Measurements from ENCODE around the gene TMEM101.

Gene TMEM101

GRCh38 chr17:44033861-44034408, 19.2 kb upstream of the TMEM101 start:
- H2BK12ac ChIP-seq (ENCODE audit: low read length in 2 of 2) = no peak overlapping the region
- H3K14ac ChIP-seq (ENCODE audit: low read length in 2 of 2) = no peak overlapping the region
- no peak overlapping the region for H4K91ac ChIP-seq (ENCODE audit: low read length)
- no peak overlapping the region for H3K27ac ChIP-seq (ENCODE audit: low read length, poor library complexity, severe bottlenecking)
- peaks cover 1% of the 10 kb centered on the region for H3K4me1 ChIP-seq (ENCODE audit: control insufficient read depth, insufficient read depth, low read depth, low read length)
- no peak overlapping the region for H3K18ac ChIP-seq (ENCODE audit: low read depth in 1 of 2, low read length in 2 of 2)
- no peaks in the 10 kb centered on the region for H3K27me3 ChIP-seq (ENCODE audit: control insufficient read depth in 1 of 2, insufficient read depth in 1 of 2, low read length in 2 of 2)
- H3K4ac ChIP-seq (ENCODE audit: low read depth in 1 of 2, low read length in 2 of 2) = no peak overlapping the region
- no peak overlapping the region for H4K8ac ChIP-seq (ENCODE audit: low read length)
- 88% methylated on average over 3 of the region's 3 CpGs for WGBS
- H3K4me2 ChIP-seq (ENCODE audit: low read length, poor library complexity, severe bottlenecking) = no peak overlapping the region
- H2BK15ac ChIP-seq (ENCODE audit: low read depth, poor library complexity, severe bottlenecking) = no peak overlapping the region
- H3K79me1 ChIP-seq (replicated peaks; ENCODE audit: low read length, poor library complexity, severe bottlenecking) = peaks cover 48% of the 10 kb centered on the region
- H2AK5ac ChIP-seq (ENCODE audit: low read length, severe bottlenecking) = no peak overlapping the region
- no peaks in the 10 kb centered on the region for H3K9me3 ChIP-seq (ENCODE audit: control insufficient read depth, low read length)
- H2AFZ ChIP-seq (ENCODE audit: low read depth, low read length) = no peak overlapping the region
- H3K4me3 ChIP-seq (ENCODE audit: insufficient read depth in 1 of 2, low read depth in 1 of 2, low read length in 2 of 2) = no peak overlapping the region
- H3K23ac ChIP-seq (ENCODE audit: low read length in 2 of 2) = no peak overlapping the region
- H2BK5ac ChIP-seq (ENCODE audit: low read depth, low read length, poor library complexity, severe bottlenecking) = no peak overlapping the region
- H3K9ac ChIP-seq (ENCODE audit: low read length) = no peak overlapping the region
- H3K36me3 ChIP-seq (ENCODE audit: control insufficient read depth in 1 of 2, insufficient read depth in 2 of 2, low read depth in 1 of 2, low read length in 2 of 2) = peaks cover 53 to 74% of the 10 kb centered on the region in 2 experiments
- no peak for DNase-seq
- H2BK120ac ChIP-seq (ENCODE audit: low read depth, low read length) = no peak overlapping the region

- no peak overlapping the region for H3K4ac ChIP-seq (ENCODE audit: low read depth in 1 of 2, low read length in 2 of 2)
- no peak overlapping the region for H4K8ac ChIP-seq (ENCODE audit: low read length)
- H3K9me3 ChIP-seq (ENCODE audit: control insufficient read depth, low read length) = no peaks in the 10 kb centered on the region
Observed at GRCh38 chr17:44030482-44030881, 15.7 kb upstream of the TMEM101 start.

GRCh38 chr17:44029736-44030135, 15.0 kb upstream of the TMEM101 start:
- no peak overlapping the region for H3K4me2 ChIP-seq (ENCODE audit: low read length, poor library complexity, severe bottlenecking)
- peaks cover 50 to 70% of the 10 kb centered on the region in 2 experiments for H3K36me3 ChIP-seq (ENCODE audit: control insufficient read depth in 1 of 2, insufficient read depth in 2 of 2, low read depth in 1 of 2, low read length in 2 of 2)
- 91% methylated on average over 5 of the region's 5 CpGs for WGBS
- H2AFZ ChIP-seq (ENCODE audit: low read depth, low read length) = no peak overlapping the region
- H2BK15ac ChIP-seq (ENCODE audit: low read depth, poor library complexity, severe bottlenecking) = no peak overlapping the region
- no peak overlapping the region for H2BK5ac ChIP-seq (ENCODE audit: low read depth, low read length, poor library complexity, severe bottlenecking)
- peak overlapping the region; percentile 61 for H4K91ac ChIP-seq (ENCODE audit: low read length)
- no peak overlapping the region for H3K23ac ChIP-seq (ENCODE audit: low read length in 2 of 2)
- H2BK120ac ChIP-seq (ENCODE audit: low read depth, low read length) = no peak overlapping the region
- no peak overlapping the region for H3K9ac ChIP-seq (ENCODE audit: low read length)
- peaks cover 46% of the 10 kb centered on the region for H3K79me1 ChIP-seq (replicated peaks; ENCODE audit: low read length, poor library complexity, severe bottlenecking)
- no peak overlapping the region for H3K4me3 ChIP-seq (ENCODE audit: insufficient read depth in 1 of 2, low read depth in 1 of 2, low read length in 2 of 2)
- H3K14ac ChIP-seq (ENCODE audit: low read length in 2 of 2) = no peak overlapping the region
- peak overlapping the region; percentile 23 for H4K8ac ChIP-seq (ENCODE audit: low read length)
- no peak for DNase-seq
- no peak overlapping the region for H3K18ac ChIP-seq (ENCODE audit: low read depth in 1 of 2, low read length in 2 of 2)
- H3K9me3 ChIP-seq (ENCODE audit: control insufficient read depth, low read length) = no peaks in the 10 kb centered on the region
- H3K27me3 ChIP-seq (ENCODE audit: control insufficient read depth in 1 of 2, insufficient read depth in 1 of 2, low read length in 2 of 2) = no peaks in the 10 kb centered on the region
- H2BK12ac ChIP-seq (ENCODE audit: low read length in 2 of 2) = no peak overlapping the region
- H3K4ac ChIP-seq (ENCODE audit: low read depth in 1 of 2, low read length in 2 of 2) = no peak overlapping the region
- H3K4me1 ChIP-seq (ENCODE audit: control insufficient read depth, insufficient read depth, low read depth, low read length) = peaks cover 3% of the 10 kb centered on the region
- H3K27ac ChIP-seq (ENCODE audit: low read length, poor library complexity, severe bottlenecking) = no peak overlapping the region
- H2AK5ac ChIP-seq (ENCODE audit: low read length, severe bottlenecking) = no peak overlapping the region

More at GRCh38 chr17:44030482-44030881, 15.7 kb upstream of the TMEM101 start:
- Histone ChIP-seq H3K4me2 (ENCODE audit: low read length, poor library complexity, severe bottlenecking) (no peak overlapping the region), H3K79me1 (replicated peaks; ENCODE audit: low read length, poor library complexity, severe bottlenecking) (peaks cover 42% of the 10 kb centered on the region), H3K4me3 (ENCODE audit: insufficient read depth in 1 of 2, low read depth in 1 of 2, low read length in 2 of 2) (no peak overlapping the region), H4K91ac (ENCODE audit: low read length) (no peak overlapping the region), H3K23ac (ENCODE audit: low read length in 2 of 2) (no peak overlapping the region), H3K27ac (ENCODE audit: low read length, poor library complexity, severe bottlenecking) (no peak overlapping the region), H2BK15ac (ENCODE audit: low read depth, poor library complexity, severe bottlenecking) (no peak overlapping the region), H2AK5ac (ENCODE audit: low read length, severe bottlenecking) (no peak overlapping the region), H3K36me3 (ENCODE audit: control insufficient read depth in 1 of 2, insufficient read depth in 2 of 2, low read depth in 1 of 2, low read length in 2 of 2) (peaks cover 43 to 64% of the 10 kb centered on the region in 2 experiments), H2BK120ac (ENCODE audit: low read depth, low read length) (no peak overlapping the region), H2BK12ac (ENCODE audit: low read length in 2 of 2) (no peak overlapping the region), H3K18ac (ENCODE audit: low read depth in 1 of 2, low read length in 2 of 2) (no peak overlapping the region), H3K9ac (ENCODE audit: low read length) (no peak overlapping the region), H3K4me1 (ENCODE audit: control insufficient read depth, insufficient read depth, low read depth, low read length) (no peaks in the 10 kb centered on the region), H3K14ac (ENCODE audit: low read length in 2 of 2) (no peak overlapping the region), H2BK5ac (ENCODE audit: low read depth, low read length, poor library complexity, severe bottlenecking) (no peak overlapping the region), H3K27me3 (ENCODE audit: control insufficient read depth in 1 of 2, insufficient read depth in 1 of 2, low read length in 2 of 2) (no peaks in the 10 kb centered on the region), H2AFZ (ENCODE audit: low read depth, low read length) (no peak overlapping the region)
- WGBS = 88% methylated on average over 3 of the region's 3 CpGs
- DNase-seq = no peak

GRCh38 chr17:44024853-44025252, 10.1 kb upstream of the TMEM101 start:
- Histone ChIP-seq H3K27ac (ENCODE audit: low read length, poor library complexity, severe bottlenecking) (no peak overlapping the region), H3K9ac (ENCODE audit: low read length) (no peak overlapping the region), H3K27me3 (ENCODE audit: control insufficient read depth in 1 of 2, insufficient read depth in 1 of 2, low read length in 2 of 2) (no peaks in the 10 kb centered on the region), H3K36me3 (ENCODE audit: control insufficient read depth in 1 of 2, insufficient read depth in 2 of 2, low read depth in 1 of 2, low read length in 2 of 2) (peaks cover 49 to 71% of the 10 kb centered on the region in 2 experiments), H4K8ac (ENCODE audit: low read length) (no peak overlapping the region), H3K4me1 (ENCODE audit: control insufficient read depth, insufficient read depth, low read depth, low read length) (peaks cover 5% of the 10 kb centered on the region), H3K9me3 (ENCODE audit: control insufficient read depth, low read length) (no peaks in the 10 kb centered on the region), H3K14ac (ENCODE audit: low read length in 2 of 2) (no peak overlapping the region), H3K79me1 (replicated peaks; ENCODE audit: low read length, poor library complexity, severe bottlenecking) (peaks cover 28% of the 10 kb centered on the region), H2BK120ac (ENCODE audit: low read depth, low read length) (no peak overlapping the region), H2AFZ (ENCODE audit: low read depth, low read length) (no peak overlapping the region), H2BK5ac (ENCODE audit: low read depth, low read length, poor library complexity, severe bottlenecking) (no peak overlapping the region), H3K4me2 (ENCODE audit: low read length, poor library complexity, severe bottlenecking) (no peak overlapping the region), H2AK5ac (ENCODE audit: low read length, severe bottlenecking) (no peak overlapping the region), H4K91ac (ENCODE audit: low read length) (no peak overlapping the region), H3K23ac (ENCODE audit: low read length in 2 of 2) (no peak overlapping the region), H2BK12ac (ENCODE audit: low read length in 2 of 2) (no peak overlapping the region), H3K4ac (ENCODE audit: low read depth in 1 of 2, low read length in 2 of 2) (no peak overlapping the region), H3K18ac (ENCODE audit: low read depth in 1 of 2, low read length in 2 of 2) (no peak overlapping the region), H2BK15ac (ENCODE audit: low read depth, poor library complexity, severe bottlenecking) (no peak overlapping the region), H3K4me3 (ENCODE audit: insufficient read depth in 1 of 2, low read depth in 1 of 2, low read length in 2 of 2) (no peak overlapping the region)
- no peak for DNase-seq
- 93% methylated on average over 4 of the region's 4 CpGs for WGBS
